Measurements from ENCODE around the gene BEND4. TPM values are rescaled to one million over a fixed set of nuclear protein-coding genes. Genes with fewer than 3 reads are reported as not detected.

Gene BEND4
- total RNA-seq: not detected in 2 replicates

DNA sequence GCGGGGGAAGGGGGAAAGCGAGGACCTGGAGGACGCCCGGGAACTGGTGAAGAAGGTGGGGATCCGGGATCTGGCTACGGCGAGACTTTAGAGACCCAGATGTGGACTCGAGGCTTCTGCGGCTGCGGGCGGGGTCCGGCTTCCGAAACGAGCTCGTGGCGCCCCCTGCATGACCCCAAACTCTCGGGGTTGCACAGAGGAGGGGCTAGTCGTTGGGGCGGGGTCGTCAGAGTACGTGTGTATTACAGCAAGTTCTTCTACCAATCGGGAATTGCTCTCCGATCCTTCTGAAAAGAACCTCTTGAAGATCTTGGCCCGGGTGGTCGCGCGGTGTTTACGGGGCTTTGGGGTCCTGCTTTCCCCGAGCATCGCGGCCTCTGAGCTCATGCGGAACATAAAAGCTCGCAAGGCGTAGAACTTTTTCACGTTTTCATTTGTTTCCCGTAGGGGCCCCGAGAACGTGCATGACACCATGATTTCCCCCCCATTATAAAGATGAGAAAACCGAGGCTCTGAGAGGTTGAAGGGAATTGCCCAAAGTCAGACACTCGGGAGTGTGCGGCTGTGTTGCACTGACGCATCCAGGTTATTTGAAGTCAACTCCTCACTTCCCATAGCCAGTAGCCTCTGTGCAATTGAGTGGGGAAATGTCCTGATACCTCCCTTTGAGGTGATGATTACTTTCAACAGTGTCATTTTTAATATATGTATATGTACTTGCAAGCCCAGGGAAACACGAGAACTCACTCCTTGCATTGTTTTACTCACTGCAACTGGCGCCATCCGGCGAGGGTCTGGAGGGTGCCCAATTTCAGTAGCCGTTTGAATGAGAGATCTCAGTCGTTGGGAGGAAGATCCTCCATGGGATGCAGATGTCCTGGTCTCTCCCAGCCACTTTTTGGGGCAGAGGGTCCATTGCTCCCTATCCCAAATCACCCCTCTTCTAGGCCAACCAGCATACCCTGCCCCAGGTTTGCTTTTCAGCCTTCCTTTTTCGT is at the start of gene BEND4:
BEND4 (minus strand) TSS at position 149 of the 998 bp plus-strand sequence. CDS start 512 bp downstream, outside the sequence.

Other genes with a start within 250 kb of the BEND4 start
- gene TMEM33, start 217.2 kb downstream of the BEND4 start, total RNA-seq: 18.0 and 20.4 TPM in 2 replicates
- under 0.01 TPM in 1 of 2 replicates, not detected in the other for gene DCAF4L1, start 170.9 kb downstream of the BEND4 start, total RNA-seq
- gene SLC30A9, start 162.1 kb downstream of the BEND4 start, total RNA-seq: 43.8 and 45.4 TPM in 2 replicates
- under 0.01 and 0.32 TPM in 2 replicates for gene SHISA3, start 244.8 kb upstream of the BEND4 start, total RNA-seq

Measured in bronchial smooth muscle cell (primary cell).